GM18526 (cell line): Measurements from ENCODE around the gene UBIAD1.

ENCODE experiments used
- POLR2A ChIP-seq: IDR thresholded peaks from 3 replicates; pipeline ENCODE4 v1.6.1; 2011; ENCODE audit not compliant: insufficient read length; ENCODE audit errors: extremely low read depth

UBIAD1 gene, protein sequence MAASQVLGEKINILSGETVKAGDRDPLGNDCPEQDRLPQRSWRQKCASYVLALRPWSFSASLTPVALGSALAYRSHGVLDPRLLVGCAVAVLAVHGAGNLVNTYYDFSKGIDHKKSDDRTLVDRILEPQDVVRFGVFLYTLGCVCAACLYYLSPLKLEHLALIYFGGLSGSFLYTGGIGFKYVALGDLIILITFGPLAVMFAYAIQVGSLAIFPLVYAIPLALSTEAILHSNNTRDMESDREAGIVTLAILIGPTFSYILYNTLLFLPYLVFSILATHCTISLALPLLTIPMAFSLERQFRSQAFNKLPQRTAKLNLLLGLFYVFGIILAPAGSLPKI

DNA sequence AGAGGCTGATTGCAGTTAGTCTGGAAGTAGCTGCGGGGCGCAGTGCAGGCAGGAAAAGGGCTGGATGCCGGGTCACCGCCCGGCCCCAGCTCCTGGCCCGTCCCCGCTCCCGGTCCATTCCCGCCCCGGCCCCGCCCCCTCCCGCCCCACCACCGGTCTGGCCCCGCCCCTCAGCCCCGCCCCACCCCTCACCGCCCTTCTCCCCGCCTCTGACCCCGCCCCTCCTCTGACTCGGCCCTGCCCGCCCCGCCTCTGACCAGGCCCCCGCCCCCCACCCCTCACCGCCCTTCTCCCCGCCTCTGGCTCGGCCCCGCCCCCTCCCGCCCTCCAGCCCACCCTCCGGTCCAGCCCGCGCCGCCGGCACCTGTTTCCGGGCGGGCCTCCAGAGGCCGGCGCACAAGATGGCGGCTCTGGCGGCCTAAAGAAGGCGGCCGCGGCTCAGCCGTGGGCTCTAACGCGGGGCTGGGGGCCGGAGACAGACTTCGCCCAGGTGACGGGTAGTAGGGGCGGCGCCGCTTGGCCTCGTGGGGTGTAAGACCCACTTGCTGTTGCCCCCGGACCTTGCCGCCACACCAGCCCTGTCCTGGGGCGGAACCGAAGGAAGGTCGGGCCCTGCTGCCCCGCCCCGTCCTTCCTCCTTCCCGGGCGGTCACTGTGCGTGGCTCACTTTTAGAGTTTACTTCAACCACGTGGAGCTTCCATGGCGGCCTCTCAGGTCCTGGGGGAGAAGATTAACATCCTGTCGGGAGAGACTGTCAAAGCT, at the start of gene UBIAD1:
UBIAD1 (plus strand) TSS at position 367 of the 763 bp plus-strand sequence; CDS start at position 701, 334 bp downstream.
- TF ChIP-seq POLR2A: peak; percentile 84

DNA sequence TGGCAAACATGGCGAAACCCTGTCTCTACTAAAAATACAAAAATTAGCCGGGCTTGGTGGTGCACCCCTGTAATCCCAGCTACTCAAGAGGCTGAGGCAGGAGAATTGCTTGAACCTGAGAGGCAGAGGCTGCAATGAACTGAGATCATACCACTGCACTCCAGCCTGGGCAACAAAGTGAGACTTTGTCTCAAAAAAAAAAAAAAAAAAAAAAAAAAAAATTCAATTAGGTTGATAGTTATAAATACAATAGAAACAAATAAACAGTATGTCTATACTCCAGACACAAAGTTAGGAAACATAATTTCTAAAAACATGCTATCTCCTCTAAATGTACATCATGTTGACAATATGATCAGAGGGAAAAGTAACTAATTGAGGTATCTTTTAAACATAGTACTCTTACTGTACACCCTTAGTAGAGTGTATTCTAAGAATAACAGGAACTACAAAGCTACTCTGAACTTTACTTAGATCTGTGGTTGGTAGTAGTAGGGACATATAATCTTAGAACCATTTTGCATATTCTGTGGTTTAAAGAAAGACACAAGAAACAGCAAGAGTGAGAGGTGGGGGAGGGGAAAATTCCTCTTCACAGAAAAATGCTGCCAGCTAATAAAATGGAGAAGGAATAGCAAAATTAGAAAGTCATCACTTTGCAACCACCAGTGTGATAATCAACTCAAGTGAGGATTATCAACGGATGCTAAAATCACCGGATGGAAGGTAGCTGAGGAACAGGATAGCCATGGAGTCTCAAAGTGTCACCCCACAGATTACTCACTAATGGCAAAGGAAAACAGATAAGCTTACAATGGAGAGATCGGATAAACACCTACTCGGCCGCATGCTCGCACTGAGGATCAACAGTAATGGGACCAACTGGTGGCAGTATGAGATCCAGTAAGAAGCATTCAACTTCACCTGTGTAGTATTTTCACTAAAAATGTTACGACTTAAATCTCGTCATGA, 45.6 kb upstream of the UBIAD1 start:
- no peak for TF ChIP-seq POLR2A

DNA sequence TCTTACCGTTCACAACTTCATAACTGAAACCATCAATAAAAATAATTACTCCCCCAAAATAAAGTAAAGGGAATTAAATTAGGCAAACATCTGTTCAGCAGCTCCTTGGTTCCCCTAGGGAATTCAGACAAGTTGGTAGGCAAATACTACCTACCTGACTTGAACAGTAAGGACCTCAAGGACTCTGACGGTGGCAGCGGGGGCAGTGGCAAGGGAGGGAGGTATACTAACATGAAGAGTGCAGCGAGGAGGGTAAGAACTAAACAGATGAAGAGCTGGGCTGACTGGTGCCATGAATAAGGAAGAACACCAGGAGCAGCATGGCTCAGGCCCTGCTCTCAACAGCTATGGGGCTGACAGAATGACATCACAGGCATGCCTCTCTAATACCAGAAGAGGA, 43.8 kb upstream of the UBIAD1 start:
- TF ChIP-seq POLR2A: no peak

DNA sequence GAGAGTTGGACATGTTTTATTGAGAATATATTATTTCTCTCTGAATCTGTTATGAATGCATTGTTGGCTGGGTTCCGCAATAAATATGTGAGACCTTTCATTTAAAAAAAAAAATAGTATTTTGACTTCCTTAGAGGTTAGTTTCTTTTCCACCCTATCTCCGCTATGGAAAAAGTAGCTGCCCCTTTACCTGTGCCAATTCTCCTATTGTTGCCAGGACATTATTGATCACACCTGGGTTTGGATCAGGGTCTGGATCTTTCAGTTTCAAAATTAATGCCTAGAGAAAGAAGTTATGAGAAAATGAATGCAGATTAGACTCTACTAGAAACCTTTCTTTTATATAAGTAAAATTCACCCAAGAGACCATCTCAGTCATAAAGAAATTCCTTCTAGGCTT, 39.8 kb upstream of the UBIAD1 start:
- no peak for TF ChIP-seq POLR2A

DNA sequence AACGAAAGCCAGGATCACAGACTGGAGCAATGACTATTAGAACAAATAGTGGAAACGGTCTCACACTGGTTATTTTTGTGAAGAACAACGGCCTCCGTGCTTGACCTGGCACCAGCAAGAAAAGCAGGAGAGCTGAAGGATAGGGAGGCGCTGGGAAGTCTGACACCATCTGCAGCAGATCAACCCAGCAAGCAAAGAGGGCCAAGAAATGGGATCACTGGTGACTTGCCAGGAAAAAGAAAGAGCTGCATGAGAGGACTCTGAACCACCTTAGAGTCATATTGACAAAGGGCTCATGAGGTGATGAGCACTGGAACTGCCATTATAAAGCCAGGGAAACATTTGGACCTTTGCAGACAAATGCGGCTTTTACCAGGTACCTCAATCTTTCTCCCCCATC, 35.6 kb upstream of the UBIAD1 start:
- no peak for TF ChIP-seq POLR2A

DNA sequence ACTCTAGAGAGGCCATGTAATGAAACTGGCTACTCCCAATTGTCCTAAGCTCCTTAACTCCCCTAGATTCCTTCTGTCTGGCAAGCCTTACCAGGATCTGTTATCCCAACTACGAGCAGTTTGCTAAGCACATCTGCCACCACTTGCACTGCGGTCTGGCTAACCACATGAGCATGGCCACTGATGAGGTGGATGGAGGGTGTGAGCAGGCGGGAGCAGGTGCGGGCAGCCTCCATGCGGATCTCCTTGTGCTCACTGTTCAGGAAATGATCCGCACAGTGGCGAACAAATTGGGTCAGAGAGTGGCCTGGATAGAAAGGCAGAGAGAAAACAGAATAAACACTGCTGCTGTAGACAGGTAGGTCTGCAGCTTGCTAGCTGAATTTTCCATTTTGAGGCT, 34.7 kb upstream of the UBIAD1 start:
- no peak for TF ChIP-seq POLR2A

DNA sequence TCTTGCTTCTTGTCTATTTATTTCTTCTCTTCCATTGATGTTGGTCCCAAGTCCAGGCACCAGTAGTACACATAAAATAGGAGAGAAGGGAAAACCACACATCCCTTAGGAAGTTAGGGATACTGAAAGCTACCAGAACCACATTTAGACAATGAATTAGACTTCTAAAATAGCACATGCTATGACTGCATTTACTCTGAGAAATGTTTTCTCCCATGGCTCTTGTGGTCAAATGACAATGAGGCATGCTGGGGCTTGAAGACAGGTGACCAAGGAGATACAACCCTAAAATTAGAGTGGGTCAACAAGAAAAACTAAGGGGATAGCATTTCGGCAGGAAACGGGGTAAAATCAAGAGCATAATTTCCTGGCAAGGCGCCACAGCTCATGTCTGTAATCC, 27.8 kb upstream of the UBIAD1 start:
- no peak for TF ChIP-seq POLR2A

DNA sequence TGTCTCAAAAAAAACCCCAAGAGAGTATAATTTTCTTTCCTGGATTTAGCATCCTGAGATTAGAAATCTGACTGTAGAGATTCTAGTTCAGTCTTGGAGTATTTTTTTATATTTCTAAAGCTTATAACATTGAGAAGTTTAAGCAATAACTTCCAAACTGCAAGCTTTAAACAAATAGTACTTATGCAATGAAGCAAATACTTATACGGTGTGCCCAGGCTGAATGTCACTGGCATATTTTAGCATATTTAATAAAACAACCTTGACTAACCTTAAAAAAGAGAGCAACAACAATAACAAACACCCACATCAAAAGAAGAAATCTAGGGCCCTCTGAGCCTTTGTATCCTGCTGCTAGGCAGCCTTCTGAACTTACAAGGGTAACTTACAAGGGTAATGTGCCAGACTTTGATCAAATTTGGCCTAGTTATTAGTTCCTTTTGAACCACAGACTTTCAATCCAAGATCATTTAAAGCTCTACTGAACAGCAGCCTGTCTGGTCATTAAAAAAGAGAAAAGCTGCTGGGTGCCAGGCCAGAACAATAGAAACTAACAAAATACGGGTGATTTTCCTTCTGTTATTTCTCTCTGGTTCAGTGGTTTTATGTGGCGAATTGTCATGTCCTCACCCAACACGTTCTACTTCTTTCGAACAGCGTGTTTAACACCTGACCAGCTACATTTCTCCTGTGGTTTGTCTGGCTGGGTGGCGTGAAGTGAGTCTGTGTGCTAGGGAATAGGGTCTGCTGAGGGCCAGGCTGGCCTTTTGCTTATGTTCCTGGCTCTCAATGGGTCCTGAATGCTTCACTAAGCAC, 26.9 kb upstream of the UBIAD1 start:
- no peak for TF ChIP-seq POLR2A

DNA sequence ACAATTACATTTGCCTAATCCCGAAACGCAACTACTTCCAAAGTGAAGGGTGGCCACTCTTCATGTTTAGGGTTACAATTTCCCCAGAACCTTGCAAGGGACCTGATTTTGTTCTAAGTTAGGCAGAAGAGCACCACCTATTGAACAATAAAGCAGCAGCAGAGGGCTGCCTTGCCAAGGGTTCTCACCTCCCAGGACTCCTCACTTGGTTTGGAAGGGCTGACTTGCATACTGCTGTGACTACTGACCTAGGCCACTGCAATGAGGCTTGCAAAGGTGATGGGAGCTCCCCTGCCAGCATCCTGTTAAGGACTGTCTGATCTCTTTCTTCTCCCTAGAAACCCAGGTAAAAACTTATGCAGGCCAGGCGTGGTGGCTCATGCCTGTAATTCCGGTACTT, 24.8 kb upstream of the UBIAD1 start:
- TF ChIP-seq POLR2A: no peak

DNA sequence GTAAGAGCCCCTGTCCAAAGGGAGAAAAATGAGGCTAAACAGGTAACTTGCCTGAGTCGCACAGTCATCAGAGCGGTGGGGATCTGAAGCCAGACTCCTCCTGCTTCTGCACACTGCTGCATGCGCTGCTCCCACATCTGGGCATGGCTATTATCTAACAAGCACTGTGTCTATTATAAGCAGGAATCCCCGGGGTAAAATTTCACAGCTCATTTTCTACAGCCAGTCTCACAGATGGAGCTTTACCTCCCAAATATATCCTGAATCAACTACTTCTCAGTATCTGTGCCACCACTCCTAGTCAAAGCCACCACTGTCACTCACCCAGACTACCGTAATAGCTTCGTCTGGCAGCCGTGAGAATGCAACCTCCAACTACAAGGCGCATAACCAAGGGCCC, 20.5 kb upstream of the UBIAD1 start:
- no peak for TF ChIP-seq POLR2A

DNA sequence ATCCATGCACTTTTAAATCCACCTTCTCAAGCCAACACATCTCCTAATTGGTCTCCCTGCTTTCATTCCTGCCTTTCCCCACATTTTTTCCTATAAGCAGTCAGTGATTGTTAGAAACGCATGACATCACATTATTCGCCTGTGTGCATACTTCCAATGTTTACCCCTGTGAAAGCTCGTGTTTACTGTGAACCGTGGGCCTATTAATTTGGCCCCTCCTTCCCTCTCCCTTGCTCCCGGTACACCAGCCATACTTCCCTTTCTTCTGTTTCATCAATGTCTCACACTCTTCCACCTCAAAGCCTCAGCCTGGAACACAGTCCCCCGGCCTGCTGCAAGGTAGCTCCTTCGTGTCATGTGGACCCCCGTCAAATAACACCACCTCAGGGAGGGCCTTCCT, 19.8 kb upstream of the UBIAD1 start:
- no peak for TF ChIP-seq POLR2A

DNA sequence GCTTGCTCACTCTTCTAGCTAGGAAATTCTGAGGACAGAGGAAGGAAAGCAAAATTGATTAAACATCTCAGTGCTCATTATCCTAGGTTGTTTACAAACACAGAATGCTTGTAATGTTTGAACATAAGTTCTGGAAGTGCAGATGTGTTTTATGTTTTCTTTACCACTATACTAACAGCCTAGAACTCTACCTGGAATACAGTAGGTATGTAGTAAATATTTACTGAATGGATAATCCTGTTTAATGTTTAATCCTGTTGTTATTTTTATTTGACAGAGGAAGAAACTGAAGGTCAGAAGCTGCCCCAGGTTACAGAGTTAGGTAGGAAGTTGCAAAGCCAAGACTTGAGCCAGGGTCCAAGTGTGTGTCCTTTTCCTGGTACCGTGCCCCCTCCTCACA, 16.7 kb upstream of the UBIAD1 start:
- TF ChIP-seq POLR2A: no peak

DNA sequence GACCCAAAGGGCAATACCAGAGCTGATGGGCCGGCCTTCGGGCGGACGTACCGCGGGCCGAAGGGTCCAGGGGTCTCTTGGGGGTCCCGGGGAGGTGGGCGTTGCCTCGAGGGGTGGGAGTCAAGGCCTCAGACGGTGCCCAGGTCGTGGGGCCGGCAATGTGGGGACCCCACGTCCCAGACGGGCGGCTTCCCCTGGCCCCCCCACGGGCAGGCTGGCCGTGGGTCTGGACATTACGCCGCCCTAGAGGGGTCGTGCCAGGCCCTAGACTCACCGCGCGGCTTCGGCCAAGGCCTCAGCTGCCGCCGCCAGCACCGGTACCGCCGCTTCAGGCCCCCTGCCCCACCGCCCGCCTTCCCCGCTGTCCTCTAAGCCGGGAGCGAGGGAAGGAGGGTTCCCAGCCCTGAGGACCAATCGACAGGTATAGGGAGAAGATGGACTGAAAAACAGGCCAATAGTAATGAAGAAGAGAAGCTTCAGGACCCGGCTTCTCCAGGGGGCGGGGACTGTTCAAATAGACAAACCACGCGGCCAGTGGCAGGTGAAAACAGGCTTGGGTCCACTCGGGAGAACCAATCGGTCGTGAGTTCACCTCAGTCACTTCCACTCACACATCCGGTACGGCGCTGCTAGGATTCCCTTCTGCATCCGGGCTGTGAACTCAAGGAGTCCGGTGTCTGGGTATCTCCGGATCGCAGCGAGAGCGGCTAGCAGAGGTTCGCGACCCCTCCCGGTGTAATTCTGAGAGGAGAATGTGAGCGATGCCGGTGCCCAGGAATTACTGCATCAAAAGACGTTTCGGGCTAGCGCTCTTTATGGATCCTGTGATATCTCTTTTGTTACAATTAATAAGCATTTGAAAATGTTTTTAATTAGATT, 10.6 kb upstream of the UBIAD1 start, which contains the start of gene MTOR:
MTOR (minus strand) TSS at position 381 of the 879 bp plus-strand sequence. CDS start 3,142 bp downstream, outside the sequence.
- peak; percentile 72 for TF ChIP-seq POLR2A

DNA sequence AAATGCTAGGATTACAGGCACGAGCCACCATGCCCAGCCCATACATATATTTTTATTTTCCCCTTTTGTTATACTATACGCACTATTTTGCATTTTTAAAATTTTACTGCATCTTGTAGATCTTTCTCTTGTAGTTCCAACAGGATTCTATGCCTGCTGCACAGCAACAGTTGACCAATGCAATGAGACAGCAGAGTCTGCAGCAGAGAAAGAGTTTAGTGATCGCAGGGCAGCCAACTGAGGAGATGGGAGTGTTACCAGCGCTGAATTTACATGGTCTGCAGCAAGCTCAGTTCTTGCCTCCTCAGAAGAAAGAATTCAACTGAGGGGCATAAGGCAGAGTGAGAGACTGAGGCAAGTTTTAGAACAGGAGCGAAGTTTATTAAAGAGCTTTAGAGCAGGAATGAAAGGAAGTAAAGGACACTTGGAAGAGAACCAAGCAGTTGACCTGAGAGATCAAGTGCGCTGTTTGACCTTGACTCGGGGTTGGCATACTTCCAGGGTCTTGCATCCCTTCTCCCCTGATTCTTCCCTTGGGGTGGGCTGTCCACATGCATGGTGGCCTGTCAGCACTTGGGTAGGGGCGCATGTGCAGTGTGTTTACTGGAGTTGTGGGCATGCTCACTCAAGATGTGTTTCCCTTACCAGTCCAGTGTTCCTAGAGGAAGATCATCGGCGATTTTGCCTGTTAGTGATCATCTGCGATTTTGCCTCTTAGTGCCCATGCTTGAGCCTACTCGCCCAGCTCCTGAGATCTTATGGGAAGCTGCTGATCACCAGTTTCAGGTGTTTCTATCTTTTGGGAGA, 6.5 kb upstream of the UBIAD1 start:
- TF ChIP-seq POLR2A: no peak
